Measurements from ENCODE around the gene MATN4. TPM values are rescaled to one million over a fixed set of nuclear protein-coding genes. Genes with fewer than 3 reads are reported as not detected.
A peak's percentile ranks its signal among the peaks of the same experiment; 100 is the strongest.
"Not testable (repeated sequence)": the region's sequence is repeated elsewhere in the genome, so short reads cannot be mapped to it uniquely, and the experiment has no call there.

MATN4 gene
- polyA plus RNA-seq: not detected

- Mint-ChIP-seq H3K27ac (no peak within 1 kb of the TSS), H3K4me3 (no peak within 1 kb of the TSS), H3K36me3 (peaks cover 2% of the 10 kb centered on the region), H3K9me3 (peaks cover 0 to 2% (median 0%) of the 10 kb centered on the region in 3 donors), H3K27me3 (peaks cover 39% of the 10 kb centered on the region), H3K4me1 (peaks cover 0 to 3% (median 0%) of the 10 kb centered on the region in 3 donors)
Observed at GRCh38 chr20:45308117-45308778, at the start of gene MATN4. MATN4 (minus strand) TSS chr20:45308299; CDS start chr20:45305582, 2,717 bp downstream.

DNA sequence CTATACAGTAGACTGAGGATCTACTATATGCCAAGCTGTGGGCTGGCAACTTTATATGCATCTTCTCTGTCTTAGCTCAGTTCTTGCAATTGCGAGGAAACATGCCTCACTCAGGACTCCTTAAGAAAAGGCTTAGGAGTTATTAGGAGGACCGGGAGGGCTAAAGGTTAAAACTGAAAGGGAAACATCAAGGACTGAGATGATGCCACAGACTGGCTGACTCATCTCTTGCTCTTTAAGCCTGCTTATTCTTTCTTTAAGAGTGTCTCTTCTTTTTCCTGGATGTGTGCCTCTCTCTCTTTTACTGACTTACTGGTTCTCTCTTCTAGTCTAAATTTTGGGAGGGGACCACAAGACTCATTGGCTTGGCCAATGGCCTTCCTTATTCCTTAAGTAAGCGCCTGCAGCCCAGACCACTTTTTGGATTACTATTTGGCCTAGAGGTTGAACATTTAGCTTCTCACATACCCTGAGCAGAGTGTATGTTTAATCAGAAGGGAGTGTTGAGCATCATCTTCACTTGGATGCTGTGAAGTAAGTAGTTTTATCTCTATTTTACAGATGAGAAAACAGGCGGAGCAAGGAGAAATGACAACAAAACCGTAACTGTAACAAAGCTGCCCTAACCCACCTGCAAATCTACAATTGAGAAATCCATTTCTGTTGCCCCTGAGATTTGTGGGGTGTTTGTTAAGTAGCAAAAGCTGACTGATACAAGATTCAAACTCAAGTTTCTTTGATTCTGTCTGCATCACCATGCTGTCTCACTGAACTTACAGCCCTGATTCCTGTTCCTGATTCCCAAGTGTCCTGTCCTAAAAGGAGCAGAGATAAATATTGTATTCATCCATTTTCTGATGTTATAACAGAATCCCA, 47.3 kb upstream of the MATN4 start:
- Mint-ChIP-seq H3K9me3 (no peaks in the 10 kb centered on the region), H3K4me3 (no peak overlapping the region), H3K36me3 (no peaks in the 10 kb centered on the region), H3K27me3 (no peaks in the 10 kb centered on the region), H3K27ac (no peak overlapping the region), H3K4me1 (no peaks in the 10 kb centered on the region)

- H3K36me3 Mint-ChIP-seq: no peaks in the 10 kb centered on the region
- H3K27me3 Mint-ChIP-seq: no peaks in the 10 kb centered on the region
- H3K4me3 Mint-ChIP-seq: no peak overlapping the region
- no peak overlapping the region for H3K27ac Mint-ChIP-seq
- no peaks in the 10 kb centered on the region for H3K9me3 Mint-ChIP-seq
- no peaks in the 10 kb centered on the region for H3K4me1 Mint-ChIP-seq
Observed at GRCh38 chr20:45354423-45355208, 46.5 kb upstream of the MATN4 start.

DNA sequence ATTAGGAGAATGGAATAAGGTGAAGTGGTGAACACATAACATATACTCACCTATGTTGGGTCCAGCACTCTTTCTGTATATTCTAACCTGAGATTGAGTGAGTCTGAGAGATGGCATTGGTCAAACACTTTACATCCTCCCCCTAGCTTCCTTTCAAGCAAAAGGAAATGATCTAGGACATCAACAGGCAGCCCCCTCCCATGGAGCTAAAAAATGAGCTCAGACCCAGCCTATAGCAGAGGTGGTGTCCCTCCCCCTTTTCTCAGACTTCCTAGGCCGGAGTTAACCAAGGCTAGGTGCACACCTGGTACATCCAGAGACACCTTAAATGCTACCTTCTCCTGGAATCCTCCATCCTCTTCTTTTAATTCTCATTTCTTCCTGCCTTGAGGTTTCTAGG, 45.6 kb upstream of the MATN4 start:
- H3K27ac Mint-ChIP-seq: peak overlapping the region in 1 of 3 donors; percentile 14
- no peak overlapping the region for H3K4me3 Mint-ChIP-seq
- no peaks in the 10 kb centered on the region for H3K9me3 Mint-ChIP-seq
- no peaks in the 10 kb centered on the region for H3K4me1 Mint-ChIP-seq
- no peaks in the 10 kb centered on the region for H3K36me3 Mint-ChIP-seq
- no peaks in the 10 kb centered on the region for H3K27me3 Mint-ChIP-seq

- H3K9me3 Mint-ChIP-seq: no peaks in the 10 kb centered on the region
- no peaks in the 10 kb centered on the region for H3K36me3 Mint-ChIP-seq
- no peaks in the 10 kb centered on the region for H3K4me1 Mint-ChIP-seq
- H3K4me3 Mint-ChIP-seq: no peak overlapping the region
- no peak overlapping the region for H3K27ac Mint-ChIP-seq
- H3K27me3 Mint-ChIP-seq: peaks cover 2% of the 10 kb centered on the region
Observed at GRCh38 chr20:45352729-45353128, 44.6 kb upstream of the MATN4 start.

DNA sequence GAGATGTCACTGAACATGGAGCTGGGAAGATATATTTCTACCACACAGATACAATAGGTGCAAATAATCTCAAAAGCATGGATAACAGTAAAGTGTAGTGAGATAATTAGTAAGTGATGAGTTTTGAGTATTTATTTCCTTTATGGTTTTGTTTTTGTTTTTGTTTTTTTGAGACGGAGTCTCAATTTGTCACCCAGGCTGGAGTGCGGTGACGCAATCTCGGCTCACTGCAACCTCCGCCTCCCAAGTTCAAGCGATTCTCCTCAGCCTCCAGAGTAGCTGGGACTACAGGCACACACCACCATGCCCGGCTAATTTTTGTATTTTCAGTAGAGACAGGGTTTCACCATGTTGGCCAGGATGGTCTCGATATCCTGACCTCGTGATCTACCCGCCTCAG, 42.7 kb upstream of the MATN4 start:
- not testable (repeated sequence) for H3K4me3 Mint-ChIP-seq, H3K4me1 Mint-ChIP-seq

DNA sequence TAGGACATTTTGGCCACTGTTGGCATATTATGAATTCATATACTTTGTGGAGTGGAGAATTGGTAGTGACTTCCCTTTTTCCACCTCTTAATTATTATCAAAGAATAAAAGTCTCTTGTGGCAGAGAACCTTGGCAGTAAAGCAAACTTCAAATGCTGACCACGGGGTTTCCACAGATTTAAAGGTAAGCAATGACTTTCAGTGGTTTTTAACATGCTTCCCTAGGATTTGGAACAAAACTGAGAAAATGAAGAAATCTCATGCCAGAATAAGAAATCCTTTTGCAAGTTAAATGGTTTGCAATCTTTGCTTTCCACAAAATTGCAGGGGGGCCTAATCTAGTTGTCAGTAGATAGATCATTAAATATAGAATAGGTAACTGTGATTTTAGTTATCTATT, 42.1 kb upstream of the MATN4 start:
- no peak overlapping the region for H3K27ac Mint-ChIP-seq
- peak overlapping the region in 1 of 4 donors; percentile 17 for H3K4me3 Mint-ChIP-seq
- H3K27me3 Mint-ChIP-seq: peaks cover 14% of the 10 kb centered on the region
- H3K4me1 Mint-ChIP-seq: peaks cover 0 to 5% (median under 1%) of the 10 kb centered on the region in 3 donors
- no peaks in the 10 kb centered on the region for H3K9me3 Mint-ChIP-seq
- H3K36me3 Mint-ChIP-seq: no peaks in the 10 kb centered on the region

More for the DNA sequence above, 42.7 kb upstream of the MATN4 start:
- H3K36me3 Mint-ChIP-seq, H3K9me3 Mint-ChIP-seq, H3K27ac Mint-ChIP-seq: not testable (repeated sequence)
- peaks cover 14% of the 10 kb centered on the region for H3K27me3 Mint-ChIP-seq

- peaks cover 16% of the 10 kb centered on the region for H3K27me3 Mint-ChIP-seq
Observed at GRCh38 chr20:45347936-45348778, 40.1 kb upstream of the MATN4 start, which contains the start of gene SDC4. SDC4 (minus strand) TSS chr20:45348424; CDS start chr20:45348384, 40 bp downstream.

DNA sequence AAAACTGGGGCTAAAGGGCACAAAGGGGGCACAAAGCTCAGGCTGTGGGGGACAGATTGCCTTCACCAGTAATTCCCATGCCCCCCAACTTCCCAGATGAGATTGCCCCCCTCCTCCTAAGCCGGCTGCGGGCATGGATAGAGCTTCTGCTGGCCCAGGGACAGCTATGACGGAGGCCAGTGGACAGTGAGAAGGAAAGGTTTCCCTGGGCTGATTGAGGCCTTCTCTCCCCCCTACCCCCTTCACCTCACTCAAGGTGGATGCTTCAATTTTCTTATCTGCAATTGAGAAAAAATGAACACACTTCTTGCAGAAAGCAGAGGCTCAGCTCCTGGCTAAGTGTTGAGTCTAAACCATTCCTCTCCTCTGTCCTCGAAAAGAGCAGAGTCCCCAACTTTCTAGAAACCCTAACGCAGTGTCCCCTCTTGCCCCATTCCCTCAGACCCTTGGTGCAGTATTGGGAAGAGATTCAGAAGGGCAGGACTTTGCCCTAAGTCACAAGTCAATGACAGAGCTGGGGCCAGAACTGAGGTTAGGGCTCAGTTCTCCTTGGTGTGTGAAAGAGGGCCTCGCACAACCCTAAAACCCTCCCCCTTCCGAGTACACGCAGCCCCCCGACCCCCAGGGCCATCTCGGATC, 39.3 kb upstream of the MATN4 start:
- Mint-ChIP-seq H3K9me3 (no peaks in the 10 kb centered on the region), H3K36me3 (no peaks in the 10 kb centered on the region), H3K4me3 (peak overlapping the region in 3 of 4 donors; percentile 59 to 82 (median 61)), H3K4me1 (peaks cover 0 to 5% (median 5%) of the 10 kb centered on the region in 3 donors), H3K27me3 (peaks cover 16% of the 10 kb centered on the region), H3K27ac (no peak overlapping the region)

More at GRCh38 chr20:45347936-45348778, 40.1 kb upstream of the MATN4 start, which contains the start of gene SDC4:
- Mint-ChIP-seq H3K4me1 (peaks cover 0 to 5% (median 5%) of the 10 kb centered on the region in 3 donors), H3K36me3 (no peaks in the 10 kb centered on the region), H3K27ac (no peak within 1 kb of the TSS), H3K4me3 (peak within 1 kb of the TSS in 3 of 4 donors; percentile 71 to 82 (median 75)), H3K9me3 (no peaks in the 10 kb centered on the region)

- peaks cover 0 to 5% (median 5%) of the 10 kb centered on the region in 3 donors for H3K4me1 Mint-ChIP-seq
- H3K27ac Mint-ChIP-seq: no peak overlapping the region
- no peaks in the 10 kb centered on the region for H3K9me3 Mint-ChIP-seq
- no peak overlapping the region for H3K4me3 Mint-ChIP-seq
- H3K36me3 Mint-ChIP-seq: no peaks in the 10 kb centered on the region
- H3K27me3 Mint-ChIP-seq: peaks cover 16% of the 10 kb centered on the region
Observed at GRCh38 chr20:45346851-45347250, 38.8 kb upstream of the MATN4 start.

DNA sequence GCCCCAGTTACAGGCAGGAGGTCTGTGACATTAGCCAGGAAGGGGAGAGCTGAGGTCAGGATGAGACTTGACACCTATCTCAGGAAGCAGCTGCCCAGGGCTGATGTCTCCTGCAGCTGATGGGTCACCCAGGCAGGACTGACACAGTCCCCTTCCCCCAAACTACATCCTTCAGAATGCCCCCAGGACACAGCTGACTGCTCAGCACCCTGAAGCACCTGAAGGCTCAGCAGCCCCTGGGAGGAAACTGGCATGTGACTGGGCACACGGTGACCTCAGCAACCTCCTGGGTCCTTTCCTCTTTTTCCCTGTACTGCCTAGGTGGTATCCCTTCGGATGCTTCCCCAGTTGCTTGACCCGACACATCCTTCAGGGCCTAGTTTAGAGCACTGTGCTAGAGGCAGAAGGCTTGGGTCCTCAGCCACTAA, 38.2 kb upstream of the MATN4 start:
- peak overlapping the region in 1 of 4 donors; percentile 71 for H3K4me3 Mint-ChIP-seq
- H3K4me1 Mint-ChIP-seq: peaks cover 0 to 5% (median 5%) of the 10 kb centered on the region in 3 donors
- H3K27ac Mint-ChIP-seq: no peak overlapping the region

GRCh38 chr20:45345104-45345936, 37.2 kb upstream of the MATN4 start:
- H3K36me3 Mint-ChIP-seq: no peaks in the 10 kb centered on the region

More for the DNA sequence above, 38.2 kb upstream of the MATN4 start:
- Mint-ChIP-seq H3K27me3 (peaks cover 16% of the 10 kb centered on the region), H3K36me3 (no peaks in the 10 kb centered on the region), H3K9me3 (no peaks in the 10 kb centered on the region)

More at GRCh38 chr20:45345104-45345936, 37.2 kb upstream of the MATN4 start:
- Mint-ChIP-seq H3K27me3 (peaks cover 18% of the 10 kb centered on the region), H3K4me1 (peaks cover 0 to 5% (median 5%) of the 10 kb centered on the region in 3 donors), H3K4me3 (peak overlapping the region in 1 of 4 donors; percentile 1), H3K9me3 (no peaks in the 10 kb centered on the region), H3K27ac (no peak overlapping the region)

All from IgD-negative memory B cell (primary cell).